Measurements from ENCODE around the gene METTL3. TPM values are rescaled to one million over a fixed set of nuclear protein-coding genes. Genes with fewer than 3 reads are reported as not detected.

The METTL3 gene
- total RNA-seq, 2 donors from 2014 or later = 25.1 to 27.4 TPM

- Histone ChIP-seq H3K9me3 (no peaks in the 10 kb centered on the region), H3K27me3 (no peaks in the 10 kb centered on the region), H3K4me3 (no peak overlapping the region), H3K4me1 (no peaks in the 10 kb centered on the region), H3K36me3 (peaks cover 51% of the 10 kb centered on the region), H3K27ac (no peak overlapping the region)
- TF ChIP-seq CTCF (IDR thresholded peaks at IDR 0.05) = no peak
- no peak for DNase-seq (ENCODE audit: low spot score)
These were observed 7.8 kb downstream of the METTL3 start for GRCh38 chr14:21503376-21503775.

GRCh38 chr14:21501568-21501967, 9.6 kb downstream of the METTL3 start:
- Histone ChIP-seq H3K9me3 (no peaks in the 10 kb centered on the region), H3K36me3 (peaks cover 69% of the 10 kb centered on the region), H3K27me3 (no peaks in the 10 kb centered on the region), H3K4me1 (no peaks in the 10 kb centered on the region), H3K4me3 (no peak overlapping the region), H3K27ac (no peak overlapping the region)
- DNase-seq (ENCODE audit: low spot score) = no peak
- no peak for TF ChIP-seq CTCF (IDR thresholded peaks at IDR 0.05)

- peak; percentile 13 to 63 for TF ChIP-seq CTCF (IDR thresholded peaks at IDR 0.05)
- no peaks in the 10 kb centered on the region for H3K27me3 ChIP-seq
- peaks cover 94% of the 10 kb centered on the region for H3K36me3 ChIP-seq
- DNase-seq (ENCODE audit: low spot score) = no peak
- no peak overlapping the region for H3K27ac ChIP-seq
- no peak overlapping the region for H3K4me3 ChIP-seq
- H3K9me3 ChIP-seq = no peaks in the 10 kb centered on the region
- no peaks in the 10 kb centered on the region for H3K4me1 ChIP-seq
These were observed 12.3 kb downstream of the METTL3 start for GRCh38 chr14:21498540-21499526.

GRCh38 chr14:21496453-21496852, 14.7 kb downstream of the METTL3 start:
- H3K4me3 ChIP-seq = no peak overlapping the region
- no peaks in the 10 kb centered on the region for H3K27me3 ChIP-seq
- DNase-seq (ENCODE audit: low spot score) = no peak
- no peaks in the 10 kb centered on the region for H3K9me3 ChIP-seq
- H3K27ac ChIP-seq = no peak overlapping the region
- TF ChIP-seq CTCF (IDR thresholded peaks at IDR 0.05) = no peak
- H3K36me3 ChIP-seq = peaks cover 96% of the 10 kb centered on the region
- no peaks in the 10 kb centered on the region for H3K4me1 ChIP-seq

GRCh38 chr14:21494902-21495762, 16.0 kb downstream of the METTL3 start:
- no peaks in the 10 kb centered on the region for H3K9me3 ChIP-seq
- H3K36me3 ChIP-seq = peaks cover 97% of the 10 kb centered on the region
- H3K27ac ChIP-seq = no peak overlapping the region
- no peak overlapping the region for H3K4me3 ChIP-seq
- DNase-seq (ENCODE audit: low spot score) = no peak
- no peak for TF ChIP-seq CTCF (IDR thresholded peaks at IDR 0.05)
- no peaks in the 10 kb centered on the region for H3K27me3 ChIP-seq
- H3K4me1 ChIP-seq = no peaks in the 10 kb centered on the region

Data from right atrium auricular region (tissue), 2 donors.